HG02588 (cell line): ENCODE measurements around the gene NFKBIB.
"Not testable (repeated sequence)": the region's sequence is repeated elsewhere in the genome, so short reads cannot be mapped to it uniquely, and the experiment has no call there.

ENCODE experiments used
- ATAC-seq: cut with Tn5 transposase; IDR thresholded peaks from one replicate; pipeline ENCODE4 v1.9.1; 2021; ENCODE audit warnings: mild to moderate bottlenecking, moderate library complexity; ENCODE audit not compliant: unreplicated experiment

NFKBIB gene

DNA sequence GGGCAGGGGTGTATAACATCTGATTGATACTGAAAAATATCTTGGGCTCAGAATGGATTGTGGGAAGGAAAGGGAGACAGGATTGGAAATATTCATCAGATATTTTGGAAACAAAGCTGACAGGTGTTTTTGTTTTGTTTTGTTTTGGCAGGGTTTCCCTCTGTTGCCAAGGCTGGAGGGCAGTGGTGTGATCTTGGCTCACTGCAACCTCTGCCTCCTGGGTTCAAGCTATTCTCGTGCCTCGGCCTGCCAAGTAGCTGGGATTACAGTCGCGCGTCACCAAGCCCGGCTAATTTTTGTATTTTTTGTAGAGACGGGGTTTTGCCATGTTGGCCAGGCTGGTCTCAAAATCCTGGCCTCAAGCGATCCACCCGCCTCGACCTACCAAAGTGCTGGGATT, 26.4 kb upstream of the NFKBIB start:
- ATAC-seq = not testable (repeated sequence)

DNA sequence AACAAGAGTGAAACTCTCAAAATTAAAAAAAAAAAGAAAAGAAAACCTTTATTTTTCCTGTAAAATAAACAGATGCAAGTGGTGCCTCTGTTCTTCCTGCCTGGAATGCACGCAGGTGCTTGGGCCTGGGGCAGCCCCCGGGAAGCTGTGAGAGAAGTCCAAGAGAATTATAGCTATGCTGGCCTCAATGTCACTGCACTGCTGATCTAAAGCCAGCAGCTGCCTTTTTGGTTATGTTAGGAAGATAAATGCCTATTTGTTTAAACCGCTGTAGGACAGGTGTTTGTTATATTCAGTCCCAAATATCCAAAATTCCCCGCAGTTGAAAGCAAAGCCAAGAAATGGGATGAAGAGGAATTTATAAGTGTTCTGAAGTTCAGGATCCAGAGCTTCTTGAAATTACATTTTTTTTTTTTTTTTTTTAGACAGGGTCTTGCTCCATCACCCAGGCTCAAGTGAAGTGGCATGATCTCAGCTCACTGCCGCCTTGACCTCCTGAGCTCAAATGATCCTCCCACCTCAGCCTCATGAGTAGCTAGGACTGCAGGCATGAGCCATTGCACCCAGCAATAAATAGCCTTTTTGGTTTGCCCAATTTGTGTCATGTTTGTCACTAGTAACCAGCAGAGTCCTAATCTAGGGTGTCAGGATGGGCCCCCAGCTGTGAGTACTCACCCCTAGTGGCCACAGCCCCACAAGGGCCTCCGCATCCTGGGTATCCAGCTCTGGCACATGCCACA, 23.9 kb upstream of the NFKBIB start:
- ATAC-seq = no peak

DNA sequence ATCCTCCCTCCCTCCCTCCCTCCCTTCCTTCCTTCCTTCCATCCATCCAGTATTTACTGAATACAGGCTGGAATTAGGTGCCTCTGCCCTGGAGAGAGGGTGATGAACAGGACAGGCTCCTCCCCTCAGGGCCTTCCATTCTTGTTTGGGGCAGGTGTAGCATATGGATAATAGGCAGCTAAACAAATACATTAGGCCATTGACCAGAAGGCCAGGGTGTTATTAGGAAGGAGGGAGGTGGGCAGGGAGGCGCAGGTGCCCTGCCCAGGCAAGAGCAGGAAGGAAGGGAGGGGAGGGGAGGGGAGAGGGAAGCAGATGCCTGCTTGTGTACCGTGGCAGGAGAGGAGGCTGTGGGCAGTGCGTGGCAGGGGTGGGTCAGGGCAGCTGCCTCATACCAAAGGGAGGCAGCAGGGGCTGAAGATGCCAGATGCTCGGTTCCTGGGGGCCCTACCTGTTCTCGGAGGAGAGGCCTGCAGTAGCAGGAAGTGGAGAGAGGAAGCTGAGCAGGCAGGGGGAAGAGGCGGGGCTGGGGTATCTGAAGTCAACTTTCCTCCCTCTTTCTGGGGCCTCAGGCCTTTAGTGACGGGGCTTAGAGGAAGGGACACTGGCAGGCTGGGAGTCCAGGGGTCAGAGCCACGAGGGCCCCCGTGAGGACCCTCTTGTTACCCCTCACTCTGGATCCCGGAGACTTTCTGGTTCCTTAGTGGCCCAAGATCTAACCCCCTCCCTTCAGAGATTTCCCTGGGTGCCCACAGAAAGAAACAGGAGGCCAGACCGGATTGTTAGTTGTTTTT, 21.8 kb upstream of the NFKBIB start, which contains the start of gene RINL:
Gene RINL (minus strand): TSS at position 495 of the 794 bp plus-strand sequence. CDS start 1,533 bp downstream, outside the sequence.
- ATAC-seq = no peak

DNA sequence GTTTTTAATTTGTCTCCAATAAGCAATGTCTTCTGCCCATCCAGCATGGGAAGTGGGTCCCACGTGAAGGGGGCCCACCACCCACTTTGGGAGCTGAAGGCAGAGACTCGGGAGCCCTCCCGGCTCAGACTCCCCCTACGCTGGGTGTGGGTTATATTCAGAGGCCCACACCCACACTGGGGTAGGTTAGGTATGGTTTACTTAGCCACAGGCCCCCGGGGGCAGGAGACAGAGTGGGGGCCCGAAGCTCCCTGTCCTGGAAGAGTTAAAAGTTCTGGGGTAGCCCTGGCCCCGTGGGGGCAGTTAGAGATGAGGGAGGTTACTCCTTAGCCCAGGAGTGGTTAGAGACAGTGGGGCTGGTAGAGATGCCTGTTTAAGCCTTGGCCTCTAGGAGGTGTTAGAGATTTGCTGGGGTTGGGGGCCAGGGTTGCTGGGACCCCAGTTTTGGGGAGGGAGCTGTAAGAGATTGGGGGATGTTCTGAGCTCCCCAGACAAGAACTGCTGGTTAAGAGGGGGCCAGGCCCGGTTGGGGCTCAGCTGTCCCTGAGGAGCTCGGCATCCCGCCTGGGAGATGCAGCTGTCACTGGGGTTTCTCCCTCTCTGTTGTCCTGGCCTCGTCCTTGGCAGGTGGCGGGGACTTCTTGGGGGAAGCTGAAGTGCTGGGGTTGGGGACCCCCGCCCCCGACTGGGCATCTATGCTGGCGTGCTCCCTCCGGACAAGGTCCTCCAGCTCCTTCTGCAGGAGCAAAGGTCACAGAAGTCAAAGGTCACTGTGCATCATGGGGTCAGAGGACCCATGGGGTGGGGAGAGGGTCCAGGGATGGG, 21.0 kb upstream of the NFKBIB start:
- ATAC-seq = no peak

DNA sequence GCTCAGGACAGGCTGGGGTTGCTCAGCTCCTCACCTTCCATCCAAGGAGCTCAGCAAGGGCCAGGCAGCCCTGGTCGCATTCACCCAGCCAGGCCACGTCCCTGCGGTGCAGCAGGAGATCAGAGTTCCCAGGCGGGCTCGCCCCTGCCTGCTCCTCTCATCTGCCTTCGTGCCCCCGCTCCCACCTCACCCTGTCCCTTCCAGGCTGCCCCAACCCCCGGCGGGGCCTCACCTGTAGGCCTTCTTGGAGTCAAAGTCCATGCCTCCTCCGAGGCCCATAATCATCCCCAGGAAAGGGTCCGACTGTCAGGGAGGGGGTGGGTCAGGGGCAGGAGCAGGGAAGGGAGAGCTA, 20.4 kb upstream of the NFKBIB start:
- no peak for ATAC-seq

DNA sequence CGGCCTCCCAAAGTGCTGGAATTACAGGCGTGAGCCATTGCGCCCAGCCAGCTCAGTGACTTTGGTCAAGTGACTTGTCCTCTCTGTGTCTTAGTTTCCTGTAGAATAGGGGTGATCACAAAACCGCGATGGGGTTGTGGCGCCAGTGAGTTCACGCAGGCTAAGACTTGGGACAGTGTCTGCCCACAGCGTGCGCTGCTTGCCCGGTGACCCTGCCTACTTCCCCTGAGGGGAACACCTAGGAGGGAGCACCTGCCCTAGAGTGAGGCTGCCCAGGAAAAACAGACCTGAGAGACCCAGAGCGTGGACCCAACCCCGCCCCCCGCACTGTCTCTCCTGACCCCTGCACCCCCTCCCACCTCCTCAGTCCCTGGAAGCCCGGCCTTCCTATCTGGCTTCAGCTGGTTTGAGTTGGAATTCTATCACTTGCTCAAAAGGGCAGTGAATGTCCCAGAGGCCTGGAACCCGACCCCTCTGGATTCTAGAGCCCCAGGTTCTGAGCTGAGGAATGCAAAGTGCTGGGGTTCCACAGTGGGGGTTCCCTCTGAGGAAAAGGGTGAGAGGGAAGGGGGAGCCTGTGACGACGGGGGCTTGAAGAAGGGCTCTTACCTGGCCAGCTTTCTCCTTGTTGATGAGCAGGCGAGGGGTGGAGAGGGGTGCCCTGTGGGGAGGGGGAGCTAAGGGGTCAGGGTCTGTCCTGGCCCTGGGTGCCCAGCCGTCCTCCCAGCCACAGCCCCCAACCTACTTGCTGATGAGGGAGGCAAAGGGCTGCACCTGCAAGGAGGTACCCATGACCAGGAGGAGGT, 19.5 kb upstream of the NFKBIB start:
- no peak for ATAC-seq

DNA sequence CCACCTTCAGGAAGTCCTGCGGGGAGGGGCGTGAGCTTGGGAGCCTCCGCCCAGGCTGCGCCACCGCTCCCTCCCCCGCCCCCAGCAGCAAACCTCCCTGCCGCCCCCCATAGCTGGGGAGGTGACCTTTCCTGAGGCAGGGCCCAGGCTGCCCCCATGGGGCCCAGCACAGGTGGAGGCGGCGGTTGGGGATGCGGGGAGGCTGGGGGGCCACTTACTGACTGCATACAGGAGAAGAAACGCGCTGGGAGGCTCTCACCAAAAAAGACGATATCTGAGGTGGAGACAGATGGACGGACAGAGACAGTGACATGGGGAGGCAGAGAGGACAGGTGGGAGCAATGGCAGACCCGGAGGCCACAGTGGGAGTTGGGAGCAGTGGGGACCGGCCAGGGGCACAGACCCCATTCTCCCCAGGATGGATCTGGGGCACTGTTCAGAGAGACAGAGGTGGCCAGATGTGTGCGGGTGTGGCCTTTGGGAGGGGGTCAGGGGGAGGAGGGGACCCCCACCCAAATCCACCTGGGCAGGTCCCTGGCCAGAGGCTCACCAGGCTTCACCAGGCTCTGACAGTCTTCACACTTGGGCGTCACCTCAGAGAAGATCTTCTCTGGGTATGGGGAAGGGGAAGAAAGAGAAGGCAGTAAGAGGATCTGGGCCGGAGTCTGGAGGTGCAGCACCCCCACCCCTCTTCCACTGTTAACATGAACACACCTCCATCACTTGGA, 18.7 kb upstream of the NFKBIB start:
- ATAC-seq = no peak

DNA sequence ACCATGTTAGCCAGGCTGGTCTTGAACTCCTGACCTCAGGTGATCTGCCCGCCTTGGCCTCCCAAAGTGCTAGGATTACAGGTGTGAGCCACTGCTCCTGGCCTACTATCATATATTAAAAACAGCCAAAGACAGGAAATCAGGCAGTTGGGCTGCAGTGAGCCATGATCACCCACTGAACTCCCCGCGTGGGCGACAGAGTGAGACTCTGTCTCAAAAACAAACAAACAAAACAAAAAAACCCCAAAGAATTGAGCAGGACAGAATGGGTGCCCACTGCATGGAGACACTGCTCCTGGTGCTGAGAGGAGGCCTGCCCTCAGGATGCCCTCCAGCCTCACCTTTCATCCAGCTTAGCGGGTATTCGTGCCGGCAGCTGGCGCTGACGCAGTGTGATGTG, 16.5 kb upstream of the NFKBIB start:
- ATAC-seq = no peak

DNA sequence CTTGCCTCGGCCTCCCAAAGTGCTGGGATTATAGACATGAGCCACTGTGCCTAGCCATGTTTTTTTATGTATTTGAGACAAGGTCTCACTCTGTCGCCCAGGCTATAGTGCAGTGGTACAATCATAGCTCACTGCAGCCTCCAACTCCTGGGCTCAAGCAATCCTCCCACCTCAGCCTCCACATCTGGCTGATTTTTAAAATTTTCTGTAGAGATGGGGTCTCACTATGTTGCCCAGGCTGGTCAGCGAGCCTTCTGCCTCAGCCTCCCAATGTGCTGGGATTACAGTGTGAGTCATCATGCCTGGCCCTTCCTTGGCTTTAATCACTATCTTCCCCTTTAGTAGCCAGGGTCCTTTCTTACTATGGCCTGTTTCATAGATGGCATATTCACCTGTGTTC, 15.1 kb upstream of the NFKBIB start:
- not testable (repeated sequence) for ATAC-seq

DNA sequence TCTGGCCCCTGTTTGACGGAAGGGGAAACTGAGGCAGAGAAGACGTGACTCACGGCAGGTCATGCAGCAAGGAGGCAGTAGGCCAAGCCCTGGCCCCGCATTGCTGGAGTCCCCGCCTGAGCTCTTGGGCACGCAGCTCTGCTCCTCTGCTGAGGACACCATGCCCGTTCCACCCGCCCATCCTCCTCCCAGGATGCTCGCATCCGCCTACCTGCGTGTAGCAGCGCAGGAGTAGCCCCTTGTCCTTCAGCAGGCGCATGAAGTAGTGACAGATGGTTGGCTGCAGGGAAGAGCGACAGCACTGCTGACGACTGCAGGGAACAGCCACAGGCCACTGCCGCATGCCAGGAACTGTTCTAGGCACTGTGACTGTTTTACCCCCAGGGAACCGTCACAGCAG, 10.9 kb upstream of the NFKBIB start:
- no peak for ATAC-seq

DNA sequence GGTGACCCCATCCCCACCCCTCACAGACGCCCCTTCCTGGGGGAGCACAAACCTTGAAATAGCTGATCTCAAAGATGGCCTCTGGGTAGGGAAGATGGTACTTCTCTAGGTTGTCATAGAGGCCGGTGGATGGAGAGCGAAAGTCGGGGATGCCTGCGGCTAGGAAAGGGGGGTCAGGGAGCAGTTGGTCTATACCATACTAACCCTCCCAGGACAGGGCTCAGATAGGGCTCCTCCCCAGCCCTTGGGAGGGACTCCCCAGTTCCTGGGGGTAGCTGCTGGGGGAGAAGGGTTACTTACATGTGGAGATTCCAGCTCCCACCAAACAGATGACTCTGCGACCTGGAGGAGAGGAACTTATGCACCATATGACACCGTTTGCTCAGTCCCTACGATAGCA, 10.0 kb upstream of the NFKBIB start:
- ATAC-seq = no peak

DNA sequence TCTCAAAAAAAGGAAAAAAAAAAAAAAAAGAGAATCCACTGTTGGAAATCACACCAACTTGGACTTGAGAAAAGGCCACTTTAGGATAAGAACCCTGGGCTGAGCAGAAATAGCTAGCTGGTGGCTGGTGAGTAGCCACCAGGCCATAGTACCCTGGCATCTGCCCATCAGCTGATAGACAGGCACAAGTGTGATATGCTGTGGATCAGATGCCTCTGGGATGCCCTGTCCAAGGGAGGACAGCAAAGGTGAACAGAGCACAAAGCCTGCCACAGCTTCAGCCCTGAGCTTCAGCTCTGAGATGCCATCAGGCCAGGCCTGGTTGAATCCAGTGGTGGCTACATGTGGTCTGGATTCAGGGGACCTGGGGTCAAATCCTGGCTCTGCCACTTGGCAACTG, 9.1 kb upstream of the NFKBIB start:
- ATAC-seq = no peak

DNA sequence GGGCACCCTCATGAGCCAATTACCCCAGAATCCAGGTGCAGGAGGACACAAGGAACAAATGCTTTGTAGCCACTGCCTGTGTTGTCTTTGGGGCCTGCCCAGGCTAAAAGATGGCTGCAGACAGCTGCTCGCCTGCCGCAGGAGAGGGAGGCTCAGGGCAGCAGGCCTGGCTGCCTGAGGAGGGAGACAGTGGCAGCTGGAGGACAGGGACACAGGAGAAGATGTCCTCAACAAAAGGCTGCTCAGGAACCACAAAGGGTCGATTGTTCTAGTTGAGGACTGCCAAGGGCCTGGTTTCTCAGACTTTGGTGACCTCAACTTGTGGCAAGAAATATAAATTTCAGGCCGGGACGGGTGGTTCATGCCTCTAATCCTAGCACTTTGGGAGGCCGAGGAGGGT, 8.0 kb upstream of the NFKBIB start:
- no peak for ATAC-seq

DNA sequence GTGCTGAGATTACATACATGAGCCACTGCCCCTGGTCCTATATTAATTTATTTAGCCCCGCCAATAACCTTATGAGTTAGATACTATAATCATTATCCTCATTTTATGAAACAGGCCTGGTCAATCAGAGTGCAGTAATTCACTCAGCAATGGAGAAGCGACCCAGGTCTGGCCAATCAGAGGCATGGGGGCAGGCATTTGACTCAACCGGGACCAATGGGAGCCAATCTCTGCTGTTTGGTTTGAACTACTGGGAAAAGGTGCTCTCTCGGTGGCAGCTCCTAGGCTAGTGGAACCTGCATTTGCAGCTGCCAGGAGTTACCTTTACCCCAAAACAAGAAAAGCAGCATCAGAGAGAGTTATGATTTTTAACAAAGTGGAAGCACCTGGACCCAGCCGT, 6.9 kb upstream of the NFKBIB start:
- no peak for ATAC-seq

DNA sequence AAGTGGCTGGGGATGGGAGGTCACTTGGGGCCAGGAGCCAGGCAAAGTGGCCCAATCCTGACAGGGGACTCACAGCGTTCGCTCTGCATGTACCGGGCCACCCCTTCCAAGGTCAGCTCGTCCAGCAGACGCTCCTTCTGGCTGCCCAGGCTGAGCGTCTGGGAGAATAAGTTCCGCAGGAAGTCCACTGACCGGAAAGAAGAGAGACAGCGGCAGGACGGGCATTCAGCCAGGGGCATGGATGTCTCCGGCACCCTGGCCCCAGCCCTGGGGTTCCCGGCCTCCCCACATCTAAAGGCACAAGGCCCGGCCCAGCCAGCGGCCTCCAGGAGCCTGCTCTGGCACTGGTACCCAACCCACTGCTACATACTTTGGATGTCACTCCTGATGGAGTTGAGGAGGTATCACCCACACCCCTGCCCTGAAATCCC, 6.4 kb upstream of the NFKBIB start:
- ATAC-seq = no peak

DNA sequence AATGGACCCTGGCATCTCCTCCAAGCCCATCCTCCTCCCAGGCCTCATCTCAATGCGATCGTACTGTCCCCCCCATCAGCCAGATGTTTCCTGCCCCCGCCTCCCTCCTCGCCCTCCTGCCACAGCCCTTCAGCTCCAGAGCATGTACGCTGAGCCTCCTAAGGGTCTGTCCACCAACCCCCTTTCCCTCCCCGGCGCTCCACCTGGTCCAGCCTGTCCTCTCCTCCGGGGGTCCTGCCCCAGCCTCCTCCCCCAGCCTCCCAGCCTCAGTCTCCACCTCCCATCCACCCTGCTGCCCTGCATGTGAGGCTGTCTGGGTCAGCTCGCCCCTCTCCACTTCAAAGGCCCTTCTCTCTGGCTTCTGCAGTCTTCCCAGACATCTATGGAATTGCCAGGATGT, 4.8 kb upstream of the NFKBIB start:
- no peak for ATAC-seq

DNA sequence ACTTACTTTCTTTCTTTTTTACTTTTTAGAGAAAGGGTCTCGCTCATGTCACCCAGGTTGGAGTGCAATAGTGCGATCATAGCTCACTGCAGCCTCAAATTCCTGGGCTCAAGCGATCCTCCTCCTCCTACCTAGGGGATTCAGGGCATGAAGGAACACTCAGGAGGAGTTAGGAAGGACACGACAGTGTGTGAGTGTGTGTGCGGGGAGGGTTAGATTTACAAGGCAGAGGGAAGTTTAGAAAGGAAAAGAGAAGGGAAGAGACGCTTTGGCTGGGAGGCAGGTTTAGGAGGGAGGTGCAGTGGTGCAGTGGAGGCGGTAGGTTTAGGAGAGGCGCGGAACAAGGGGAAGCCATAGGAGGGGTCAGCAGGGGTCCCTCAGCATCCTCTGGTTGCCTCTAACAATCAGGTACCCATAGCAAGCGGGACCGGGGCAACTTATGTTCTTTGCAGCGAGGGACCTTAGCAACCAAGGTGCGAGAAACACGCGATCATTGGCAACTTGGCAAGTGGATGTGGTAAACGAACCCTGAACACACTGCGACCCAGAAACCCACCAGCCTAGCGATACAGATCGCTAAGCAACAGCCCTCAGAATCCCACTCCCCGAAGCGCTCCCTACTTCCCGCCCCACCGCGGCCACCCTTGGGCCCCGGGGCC, 852 bp upstream of the NFKBIB start:
- no peak for ATAC-seq

DNA sequence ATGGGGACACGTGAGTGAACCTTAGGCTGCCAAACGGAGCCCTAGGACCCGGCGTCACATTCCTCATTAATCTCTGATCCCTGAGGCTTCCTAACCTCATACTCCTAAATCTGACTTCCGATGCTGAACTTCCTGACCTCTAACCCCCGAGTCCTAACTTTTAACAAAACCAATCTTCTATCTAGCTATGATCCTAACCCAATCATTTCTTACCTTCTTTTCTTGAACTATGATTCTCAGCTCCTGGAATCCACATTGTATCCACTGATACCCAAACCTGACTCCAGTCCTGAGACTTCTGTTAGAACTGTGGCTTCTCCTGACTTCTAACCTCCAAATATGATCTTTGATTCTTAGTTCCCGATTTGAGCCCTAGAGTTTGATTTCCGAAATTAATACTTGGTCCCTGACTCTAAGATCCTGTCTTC, 447 bp downstream of the NFKBIB start:
- ATAC-seq = no peak

DNA sequence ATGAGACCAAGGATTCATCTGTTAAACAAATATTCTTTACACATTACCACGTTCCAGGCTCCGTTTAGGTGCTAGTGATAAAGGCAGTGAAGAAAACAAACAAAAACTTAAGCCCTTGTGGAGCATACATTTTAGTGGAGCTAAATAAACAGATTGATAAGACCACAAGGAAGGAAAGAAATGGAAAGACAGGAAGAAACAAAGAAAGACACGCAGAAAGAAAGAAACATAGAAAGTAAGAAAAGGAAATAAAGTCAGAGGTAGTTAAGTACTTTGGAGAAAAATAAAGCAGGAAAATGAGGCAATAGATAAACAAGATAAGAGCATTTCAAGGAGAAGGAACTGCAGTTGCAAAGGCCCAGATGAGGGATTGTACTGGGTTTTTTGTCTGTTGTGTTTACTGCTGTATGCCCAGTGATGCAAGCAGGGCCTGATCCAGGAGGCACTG, 998 bp downstream of the NFKBIB start:
- no peak for ATAC-seq
